Tibial nerve (tissue), 4 donors: Measurements from ENCODE around the gene RREB1. TPM values are rescaled to one million over a fixed set of nuclear protein-coding genes. Genes with fewer than 3 reads are reported as not detected.

ENCODE experiments used
- DNase-seq, 2 donors: peaks; one replicate each; pipeline ENCODE4 v3.0.0-alpha.2; 2019; ENCODE audit warnings: low spot score in 2 of 2
- H3K27ac ChIP-seq, 4 donors: fragments of 200-600 bp; sonication (generic) in 3 of 4; one replicate each; pipeline ENCODE4 v1.5.1; 2017 to 2019; ENCODE audit warnings: mild to moderate bottlenecking in 1 of 4
- H3K27me3 ChIP-seq, 2 donors: fragments of 200-600 bp; sonication (generic) in 1 of 2; one replicate each; pipeline versions ENCODE4 v1.5.1 to v1.6.0; 2017 to 2019
- H3K36me3 ChIP-seq, 3 donors: fragments of 200-600 bp; sonication (generic); one replicate each; pipeline ENCODE4 v1.5.1; 2018 to 2019
- H3K4me1 ChIP-seq, 4 donors: fragments of 200-600 bp; sonication (generic) in 3 of 4; one replicate each; pipeline ENCODE4 v1.5.1; 2017 to 2019
- H3K4me3 ChIP-seq, 4 donors: fragments of 200-600 bp; sonication (generic) in 3 of 4; one replicate each; pipeline ENCODE4 v1.5.1; 2017 to 2019; ENCODE audit warnings: mild to moderate bottlenecking in 1 of 4, moderate library complexity in 1 of 4
- H3K9me3 ChIP-seq, 4 donors: fragments of 200-600 bp; sonication (generic) in 3 of 4; one replicate each; pipeline ENCODE4 v1.5.1; 2017 to 2019
- CTCF ChIP-seq, 5 experiments: fragments of 200-600 bp in 3 of 5; fragments of 450-650 bp in 2 of 5; sonication (generic) in 3 of 5; IDR thresholded peaks; one replicate each; pipeline ENCODE4 v1.5.1; 2016 to 2019; ENCODE audit warnings: antibody characterized with exemption in 5 of 5, mild to moderate bottlenecking in 3 of 5, moderate library complexity in 2 of 5
- EP300 ChIP-seq, 2 donors: sonication (generic); formaldehyde crosslinking; IDR thresholded peaks; one replicate each; pipeline ENCODE4 v1.6.1; 2017; ENCODE audit warnings: antibody characterized with exemption in 2 of 2, mild to moderate bottlenecking in 1 of 2
- POLR2A ChIP-seq, 2 donors: fragments of 450-650 bp; IDR thresholded peaks; one replicate each; pipeline ENCODE4 v1.6.1; 2017; ENCODE audit warnings: antibody characterized with exemption in 2 of 2, mild to moderate bottlenecking in 2 of 2, moderate library complexity in 2 of 2
- WGBS, 2 donors: methylation state at CpG; one replicate each; pipeline ENCODE4 v1.1.5; 2018; 5-methylcytosine and 5-hydroxymethylcytosine counted together
- total RNA-seq, 4 donors: library from RNA; depleted of rRNA; stranded (reverse); fragments of >200 nt; gene quantifications; one replicate each; pipeline ENCODE4 v1.1.0, GENCODE V29; 2016

The RREB1 gene
- total RNA-seq, 4 donors from 2014 or later, result 32.3 to 61.5 (median 36.3) TPM

DNA sequence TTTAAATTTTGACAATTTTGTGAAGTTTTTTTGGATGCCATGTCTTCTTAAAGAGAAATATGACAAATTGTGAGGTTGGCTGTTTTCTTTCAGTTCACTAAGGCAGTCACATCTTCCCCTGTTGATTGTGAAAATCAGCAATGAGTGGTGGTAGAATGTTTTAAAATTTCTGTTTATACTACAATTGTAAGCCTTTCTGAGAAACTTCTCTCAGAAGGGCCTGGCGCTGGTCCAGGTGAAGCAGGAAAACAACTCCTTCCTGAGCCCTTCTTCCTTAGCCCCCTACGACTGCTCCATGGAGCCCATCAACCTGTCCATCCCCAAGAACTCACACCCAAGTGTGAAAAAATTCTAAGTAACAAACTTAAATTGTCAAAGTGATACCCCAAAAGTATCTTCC lies 124.6 kb downstream of the RREB1 start:
- DNase-seq, result no peak
- H3K36me3 ChIP-seq, result peaks cover 3 to 83% (median 35%) of the 10 kb centered on the region in 3 donors
- 72 to 79% methylated on average over 2 of the region's 2 CpGs for WGBS, 2 donors
- H3K4me3 ChIP-seq, result no peak overlapping the region
- TF ChIP-seq EP300 (IDR thresholded peaks at IDR 0.05) (no peak), CTCF (IDR thresholded peaks at IDR 0.05) (no peak), POLR2A (IDR thresholded peaks at IDR 0.05) (no peak)
- H3K9me3 ChIP-seq, result no peaks in the 10 kb centered on the region
- no peaks in the 10 kb centered on the region for H3K27me3 ChIP-seq
- peaks cover 0 to 14% (median 5%) of the 10 kb centered on the region in 4 donors for H3K4me1 ChIP-seq
- no peak overlapping the region for H3K27ac ChIP-seq

GRCh38 chr6:7234547-7234946 lies 126.8 kb downstream of the RREB1 start:
- Histone ChIP-seq H3K27ac (no peak overlapping the region), H3K9me3 (no peaks in the 10 kb centered on the region), H3K27me3 (no peaks in the 10 kb centered on the region), H3K4me1 (peaks cover 0 to 23% (median 5%) of the 10 kb centered on the region in 4 donors), H3K4me3 (no peak overlapping the region), H3K36me3 (peaks cover 3 to 67% (median 25%) of the 10 kb centered on the region in 3 donors)
- TF ChIP-seq CTCF (IDR thresholded peaks at IDR 0.05) (no peak), POLR2A (IDR thresholded peaks at IDR 0.05) (no peak), EP300 (IDR thresholded peaks at IDR 0.05) (no peak)
- WGBS, 2 donors, result 95 to 99% methylated on average over 3 of the region's 3 CpGs
- no peak for DNase-seq

- Histone ChIP-seq H3K36me3 (peaks cover 0 to 64% (median 12%) of the 10 kb centered on the region in 3 donors), H3K4me1 (peaks cover 0 to 23% (median 5%) of the 10 kb centered on the region in 4 donors), H3K4me3 (no peak overlapping the region), H3K27me3 (no peaks in the 10 kb centered on the region), H3K27ac (peak overlapping the region in 3 of 4 donors; percentile 25 to 43 (median 36)), H3K9me3 (no peaks in the 10 kb centered on the region)
- WGBS, 2 donors, result 65 to 71% methylated on average over 9 of the region's 9 CpGs
- DNase-seq, result no peak
- TF ChIP-seq EP300 (IDR thresholded peaks at IDR 0.05) (no peak), CTCF (IDR thresholded peaks at IDR 0.05) (no peak), POLR2A (IDR thresholded peaks at IDR 0.05) (no peak)
These were observed 128.0 kb downstream of the RREB1 start for GRCh38 chr6:7235712-7236305.

DNA sequence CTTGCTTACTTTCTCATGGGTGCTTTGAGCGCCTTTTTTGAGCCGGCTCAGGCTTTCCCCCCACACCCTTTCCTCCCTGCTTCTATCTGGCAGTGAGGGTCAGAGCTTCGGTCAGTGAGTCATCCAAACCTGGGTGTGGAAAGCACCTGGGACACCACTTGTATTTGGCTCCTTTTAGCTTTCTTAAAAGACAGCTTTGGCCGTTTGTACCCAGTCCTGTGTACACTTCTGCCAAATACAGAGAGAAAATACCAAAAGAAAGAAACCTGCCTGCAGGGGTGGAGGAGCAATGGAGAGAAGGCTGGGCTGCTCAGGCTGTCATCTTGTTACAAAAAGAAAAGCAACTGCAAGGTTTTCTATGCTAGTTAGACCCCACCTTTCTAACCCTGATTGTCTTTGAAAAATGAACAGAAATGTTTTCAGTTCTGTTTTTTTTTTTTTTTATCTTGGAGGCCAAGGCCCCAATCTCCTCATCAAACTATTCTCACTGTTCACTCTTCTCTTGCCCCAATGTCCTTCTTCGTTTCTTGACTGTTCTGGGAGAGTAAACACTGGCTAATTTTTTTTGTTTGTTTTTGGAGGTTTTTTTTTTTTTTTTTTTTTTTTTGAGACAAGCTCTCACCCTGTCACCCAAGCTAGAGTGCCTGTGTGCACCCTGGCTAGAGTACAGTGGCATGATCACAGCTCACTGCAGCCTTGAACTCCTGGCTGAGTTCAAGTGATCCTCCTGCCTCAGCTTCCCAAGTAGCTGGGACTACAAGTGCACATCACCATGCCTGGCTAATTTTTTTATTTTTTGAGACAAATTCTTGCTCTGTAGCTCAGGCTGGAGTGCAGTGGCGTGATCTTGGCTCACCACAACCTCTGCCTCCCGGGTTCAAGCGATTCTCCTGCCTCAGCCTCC lies 128.8 kb downstream of the RREB1 start:
- Histone ChIP-seq H3K4me1 (peaks cover 0 to 23% (median 6%) of the 10 kb centered on the region in 4 donors), H3K4me3 (no peak overlapping the region), H3K27ac (peak overlapping the region in 2 of 4 donors; percentile 25 to 43), H3K27me3 (no peaks in the 10 kb centered on the region), H3K36me3 (peaks cover 0 to 63% (median 5%) of the 10 kb centered on the region in 3 donors), H3K9me3 (no peaks in the 10 kb centered on the region)
- no peak for DNase-seq
- WGBS, 2 donors, result 62 to 73% methylated on average over 8 of the region's 8 CpGs
- no peak for TF ChIP-seq CTCF (IDR thresholded peaks at IDR 0.05)
- TF ChIP-seq EP300 (IDR thresholded peaks at IDR 0.05), result no peak
- no peak for TF ChIP-seq POLR2A (IDR thresholded peaks at IDR 0.05)
